ENCODE data around the gene MAD1L1.

Gene MAD1L1

GRCh38 chr7:2010551-2011265, 222.0 kb downstream of the MAD1L1 start:
- no peak for DNase-seq

- DNase-seq: no peak
Observed at GRCh38 chr7:2010101-2010500, 222.6 kb downstream of the MAD1L1 start.

- no peak for DNase-seq
Observed at GRCh38 chr7:2009541-2010001, 223.2 kb downstream of the MAD1L1 start.

- DNase-seq: no peak
Observed at GRCh38 chr7:2008936-2009540, 223.7 kb downstream of the MAD1L1 start.

GRCh38 chr7:2008101-2008935, 224.4 kb downstream of the MAD1L1 start:
- no peak for DNase-seq

- no peak for DNase-seq
Observed at GRCh38 chr7:2007551-2007950, 225.2 kb downstream of the MAD1L1 start.

GRCh38 chr7:2006921-2007381, 225.8 kb downstream of the MAD1L1 start:
- DNase-seq: no peak

GRCh38 chr7:2006231-2006771, 226.4 kb downstream of the MAD1L1 start:
- DNase-seq: no peak

- DNase-seq: no peak
Observed at GRCh38 chr7:2005786-2006185, 227.0 kb downstream of the MAD1L1 start.

- DNase-seq: no peak
Observed at GRCh38 chr7:2004841-2005725, 227.7 kb downstream of the MAD1L1 start.

- DNase-seq: no peak
Observed at GRCh38 chr7:2003931-2004812, 228.6 kb downstream of the MAD1L1 start.

- DNase-seq: no peak
Observed at GRCh38 chr7:2003451-2003930, 229.3 kb downstream of the MAD1L1 start.

- DNase-seq: no peak
Observed at GRCh38 chr7:2002561-2003450, 229.9 kb downstream of the MAD1L1 start.

- no peak for DNase-seq
Observed at GRCh38 chr7:2001601-2002442, 230.9 kb downstream of the MAD1L1 start.

GRCh38 chr7:2000746-2001321, 231.9 kb downstream of the MAD1L1 start:
- DNase-seq: no peak

GRCh38 chr7:2000153-2000687, 232.5 kb downstream of the MAD1L1 start:
- DNase-seq: no peak

GRCh38 chr7:1999278-1999984, 233.3 kb downstream of the MAD1L1 start:
- DNase-seq: no peak

- no peak for DNase-seq
Observed at GRCh38 chr7:1998146-1998545, 234.6 kb downstream of the MAD1L1 start.

Measured in activated T-cell treated with anti-CD3 and anti-CD28 coated beads for 4 hours (primary cell).